DND-41 (cell line): ENCODE results near the gene PCMTD2.

ENCODE experiments used
- EZH2 ChIP-seq: IDR thresholded peaks from 3 replicates; pipeline ENCODE4 v1.6.1; 2012; ENCODE audit warnings: borderline replicate concordance, low read depth, mild to moderate bottlenecking, moderate library complexity, low read length, inconsistent platforms; ENCODE audit not compliant: severe bottlenecking
- TF ChIP-seq, protein P1 (sequence below): IDR thresholded peaks from 2 replicates; pipeline ENCODE4 v1.5.1; 2012; ENCODE audit warnings: borderline replicate concordance, low read length, moderate library complexity, mild to moderate bottlenecking; ENCODE audit not compliant: poor library complexity, severe bottlenecking; ENCODE audit errors: extremely low read depth

DNA sequence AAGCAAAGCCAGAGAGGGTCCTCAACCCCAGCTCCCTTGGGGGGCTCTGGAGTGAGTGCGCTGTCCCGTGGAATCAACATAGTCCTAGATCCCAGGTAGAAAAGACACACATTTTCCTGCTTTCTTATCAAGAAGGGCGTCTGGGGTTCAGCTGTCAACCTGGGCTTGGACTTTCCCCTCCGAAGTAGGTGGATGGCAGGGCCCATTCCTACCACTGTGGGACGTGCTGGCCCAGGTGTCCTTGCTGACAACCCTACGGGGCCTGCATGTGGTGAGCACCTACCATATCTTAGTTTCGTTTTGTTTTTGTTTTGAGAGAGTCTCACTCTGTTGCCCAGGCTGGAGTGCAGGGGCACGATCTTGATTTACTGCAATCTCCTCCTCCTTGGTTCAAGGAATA lies 48.9 kb upstream of the PCMTD2 start:
- TF ChIP-seq, protein P1, sequence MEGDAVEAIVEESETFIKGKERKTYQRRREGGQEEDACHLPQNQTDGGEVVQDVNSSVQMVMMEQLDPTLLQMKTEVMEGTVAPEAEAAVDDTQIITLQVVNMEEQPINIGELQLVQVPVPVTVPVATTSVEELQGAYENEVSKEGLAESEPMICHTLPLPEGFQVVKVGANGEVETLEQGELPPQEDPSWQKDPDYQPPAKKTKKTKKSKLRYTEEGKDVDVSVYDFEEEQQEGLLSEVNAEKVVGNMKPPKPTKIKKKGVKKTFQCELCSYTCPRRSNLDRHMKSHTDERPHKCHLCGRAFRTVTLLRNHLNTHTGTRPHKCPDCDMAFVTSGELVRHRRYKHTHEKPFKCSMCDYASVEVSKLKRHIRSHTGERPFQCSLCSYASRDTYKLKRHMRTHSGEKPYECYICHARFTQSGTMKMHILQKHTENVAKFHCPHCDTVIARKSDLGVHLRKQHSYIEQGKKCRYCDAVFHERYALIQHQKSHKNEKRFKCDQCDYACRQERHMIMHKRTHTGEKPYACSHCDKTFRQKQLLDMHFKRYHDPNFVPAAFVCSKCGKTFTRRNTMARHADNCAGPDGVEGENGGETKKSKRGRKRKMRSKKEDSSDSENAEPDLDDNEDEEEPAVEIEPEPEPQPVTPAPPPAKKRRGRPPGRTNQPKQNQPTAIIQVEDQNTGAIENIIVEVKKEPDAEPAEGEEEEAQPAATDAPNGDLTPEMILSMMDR: no peak
- no peak for TF ChIP-seq EZH2
